Stimulated activated CD4-positive, alpha-beta T cell treated with anti-CD3 and anti-CD28 coated beads, Interleukin-1b, Interleukin-23, amount 100 ng/mL, for 1 hour (primary cell): ENCODE data around the gene STARD3.

Experiments used
- DNase-seq, 2 donors: peaks; one replicate each; pipeline ENCODE4 v3.0.0-alpha.2; 2020; ENCODE audit warnings: low read depth in 2 of 2

STARD3 gene

GRCh38 chr17:39672522-39673334, 35.8 kb downstream of the STARD3 start:
- no peak for DNase-seq

GRCh38 chr17:39673335-39674081, 36.6 kb downstream of the STARD3 start:
- no peak for DNase-seq

- DNase-seq: no peak
Observed at GRCh38 chr17:39674179-39674578, 37.2 kb downstream of the STARD3 start.

GRCh38 chr17:39674702-39675389, 37.9 kb downstream of the STARD3 start:
- DNase-seq: no peak

- no peak for DNase-seq
Observed at GRCh38 chr17:39675390-39676082, 38.6 kb downstream of the STARD3 start.

GRCh38 chr17:39676198-39676819, 39.4 kb downstream of the STARD3 start:
- no peak for DNase-seq

GRCh38 chr17:39677072-39677471, 40.1 kb downstream of the STARD3 start:
- no peak for DNase-seq

- no peak for DNase-seq
Observed at GRCh38 chr17:39677542-39678339, 40.8 kb downstream of the STARD3 start.

- no peak for DNase-seq
Observed at GRCh38 chr17:39678340-39679116, 41.6 kb downstream of the STARD3 start.

GRCh38 chr17:39679521-39680192, 42.7 kb downstream of the STARD3 start:
- no peak for DNase-seq

GRCh38 chr17:39683295-39683939, 46.5 kb downstream of the STARD3 start:
- no peak for DNase-seq

- no peak for DNase-seq
Observed at GRCh38 chr17:39684369-39685192, 47.6 kb downstream of the STARD3 start.

- DNase-seq: no peak
Observed at GRCh38 chr17:39687101-39687545, 50.2 kb downstream of the STARD3 start.

GRCh38 chr17:39687546-39688474, 50.9 kb downstream of the STARD3 start, which contains the start of gene PGAP3:
Gene PGAP3 (minus strand): TSS chr17:39688057. CDS start chr17:39688014, 43 bp downstream.
- peak; percentile 52 to 73 for DNase-seq

- DNase-seq: no peak
Observed at GRCh38 chr17:39688475-39688835, 51.5 kb downstream of the STARD3 start.

GRCh38 chr17:39688945-39689344, 52.0 kb downstream of the STARD3 start:
- DNase-seq: no peak

GRCh38 chr17:39694593-39694992, 57.6 kb downstream of the STARD3 start:
- no peak for DNase-seq
